ENCODE results near the gene VPS45.
"Not testable (repeated sequence)": the region's sequence is repeated elsewhere in the genome, so short reads cannot be mapped to it uniquely, and the experiment has no call there.

Gene VPS45

DNA sequence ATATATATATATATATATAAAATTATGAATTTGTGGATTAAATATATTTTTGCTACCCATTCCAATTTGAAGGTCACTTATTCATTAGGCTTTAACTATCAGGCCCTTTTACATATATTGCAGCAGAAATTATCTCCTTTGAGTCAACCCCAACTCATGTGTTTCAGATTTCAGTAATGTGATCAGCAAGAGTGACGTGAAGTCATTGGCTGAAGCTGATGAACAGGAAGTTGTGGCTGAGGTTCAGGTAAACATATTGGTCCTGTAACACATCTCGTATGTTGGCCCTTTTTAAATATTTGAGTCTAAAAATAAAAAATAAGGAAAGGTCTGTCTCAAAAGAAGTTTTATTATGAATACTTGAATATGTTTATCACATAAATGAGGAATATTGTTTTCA lies 8.5 kb downstream of the VPS45 start:
- DNase-seq: no peak

DNA sequence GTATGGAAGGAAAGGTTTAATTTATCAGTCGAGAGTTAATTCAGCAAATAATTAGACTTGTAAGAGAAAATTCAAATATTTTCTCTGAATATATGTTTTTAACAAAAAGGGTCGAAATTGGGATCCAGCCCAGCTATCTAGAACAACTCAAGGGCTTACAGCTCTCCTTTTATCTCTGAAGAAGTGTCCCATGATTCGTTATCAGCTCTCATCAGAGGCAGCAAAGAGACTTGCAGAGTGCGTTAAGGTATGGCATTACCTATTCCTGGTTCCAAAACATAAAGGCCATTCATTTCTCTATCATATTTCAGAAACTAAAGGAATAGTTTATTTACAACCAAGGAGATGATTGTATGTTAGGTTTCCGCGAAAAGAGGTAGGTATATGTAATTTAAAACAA lies 9.4 kb downstream of the VPS45 start:
- no peak for DNase-seq

DNA sequence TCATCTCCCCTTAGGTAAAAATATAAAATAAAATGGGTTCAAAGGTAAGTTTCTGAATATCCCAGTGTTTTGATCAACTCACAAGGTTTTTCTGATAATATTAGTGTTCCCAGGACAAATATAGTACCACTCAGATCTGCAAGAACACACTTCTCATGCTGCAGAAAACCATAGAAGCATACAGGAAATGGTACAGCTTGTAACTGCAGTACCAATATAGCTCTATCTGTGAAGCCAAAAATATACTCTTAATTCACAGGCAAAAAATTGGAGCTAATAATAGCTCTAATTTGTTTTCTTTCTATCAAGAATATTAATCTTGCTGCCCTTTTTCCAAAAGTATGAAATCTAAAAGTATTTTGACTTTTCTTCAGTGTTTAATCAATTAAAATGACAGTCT lies 13.2 kb downstream of the VPS45 start:
- DNase-seq: no peak

DNA sequence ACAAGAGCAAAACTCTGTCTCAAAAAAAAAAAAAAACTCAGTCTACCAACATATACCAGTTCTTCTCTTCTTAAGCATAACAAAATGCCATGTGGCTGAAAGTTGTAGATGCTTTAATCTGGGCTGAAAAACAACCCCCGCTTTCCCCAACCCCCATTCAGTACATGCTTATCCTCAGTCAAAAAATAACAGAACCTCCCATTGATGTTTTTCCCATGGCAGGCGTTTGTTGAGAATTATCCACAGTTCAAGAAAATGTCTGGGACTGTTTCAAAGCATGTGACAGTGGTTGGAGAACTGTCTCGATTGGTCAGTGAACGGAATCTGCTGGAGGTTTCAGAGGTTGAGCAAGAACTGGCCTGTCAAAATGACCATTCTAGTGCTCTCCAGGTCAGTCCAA lies 14.9 kb downstream of the VPS45 start:
- DNase-seq: no peak

DNA sequence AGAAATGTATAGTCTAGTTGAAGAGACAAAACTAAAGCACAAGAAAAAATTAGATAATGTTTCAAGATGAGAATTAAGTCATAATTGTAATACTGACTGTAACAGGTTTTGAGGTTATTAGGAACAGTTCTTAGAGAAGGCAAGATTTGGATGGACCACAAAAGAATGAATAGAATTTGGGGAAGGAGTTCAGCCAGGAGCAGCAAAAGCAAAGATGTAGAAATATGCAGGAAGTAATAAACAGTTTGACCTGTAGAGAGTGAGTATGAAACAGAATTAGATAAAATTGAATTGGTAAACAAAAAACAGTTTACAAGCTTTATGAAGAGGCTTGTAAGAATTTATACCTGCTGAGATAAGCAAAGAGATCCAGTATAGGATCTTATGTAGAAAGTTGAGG lies 16.3 kb downstream of the VPS45 start:
- no peak for DNase-seq

DNA sequence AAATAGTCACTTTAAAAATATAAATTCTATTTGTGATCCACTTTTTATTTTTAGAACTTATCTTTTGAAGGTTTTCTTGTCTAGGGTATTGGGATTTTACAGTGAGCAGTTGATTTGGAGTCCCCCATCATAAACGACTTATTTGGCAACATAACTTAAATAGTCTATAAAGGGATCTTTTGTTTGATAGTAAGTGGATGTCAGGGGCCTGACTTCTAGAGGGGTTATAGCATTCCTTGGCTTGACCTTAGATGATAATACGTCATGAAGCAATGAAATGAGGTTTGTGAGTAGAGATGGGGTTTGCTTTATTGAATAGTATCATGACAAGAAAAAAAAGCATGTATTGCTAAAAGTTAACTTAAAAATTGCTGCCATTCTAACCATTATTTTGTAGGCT lies 17.8 kb downstream of the VPS45 start:
- no peak for DNase-seq

DNA sequence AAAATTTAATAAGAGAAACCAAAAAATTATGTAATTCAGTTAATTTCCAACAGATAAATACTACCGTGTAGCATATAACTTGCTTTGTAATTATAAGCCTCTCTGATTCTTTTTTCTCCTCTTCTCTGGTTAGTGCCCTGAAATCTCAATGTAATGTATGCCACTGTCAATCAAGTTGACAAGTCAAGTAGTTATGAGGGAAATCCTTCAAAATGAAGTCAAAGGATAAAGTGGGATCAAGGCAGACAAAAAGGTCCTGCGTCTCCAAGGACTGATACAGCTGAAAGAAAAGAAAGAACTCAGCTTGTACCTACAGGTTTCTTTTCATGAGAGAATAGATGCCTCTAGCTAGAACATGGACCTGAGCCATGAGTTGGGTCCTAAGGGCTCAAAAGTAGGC lies 19.8 kb downstream of the VPS45 start:
- DNase-seq: no peak

DNA sequence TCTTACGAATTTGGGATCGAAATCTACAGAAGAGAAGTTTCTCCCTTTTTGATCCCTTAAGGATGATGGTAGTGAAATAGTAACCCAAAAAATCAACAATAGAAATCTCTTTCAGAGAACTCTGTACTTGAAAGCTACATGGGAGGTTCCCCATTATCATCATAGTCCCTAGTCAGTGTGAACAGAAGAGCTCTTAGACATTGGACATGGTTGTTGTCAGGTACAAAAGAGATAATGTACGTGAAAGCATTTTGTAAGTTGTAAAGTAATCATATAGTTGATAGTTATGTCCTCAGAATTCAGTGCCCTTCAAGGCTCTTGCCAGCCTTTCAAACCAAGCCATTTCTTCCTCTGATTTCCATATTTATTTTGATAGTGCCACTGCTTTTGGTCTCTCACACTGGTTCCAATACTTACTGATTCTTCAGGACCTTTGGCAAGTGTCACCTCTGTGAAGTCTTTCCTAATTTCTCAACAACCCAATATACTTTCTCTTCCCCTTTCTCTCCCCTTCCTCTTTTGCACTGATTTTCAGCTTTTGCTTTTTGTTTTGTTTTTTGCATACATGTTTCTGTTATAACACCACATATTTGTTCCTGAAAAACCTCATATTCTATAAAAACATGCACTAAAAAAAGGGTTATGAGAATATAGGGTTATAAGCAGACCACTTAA lies 22.4 kb downstream of the VPS45 start:
- DNase-seq: no peak

DNA sequence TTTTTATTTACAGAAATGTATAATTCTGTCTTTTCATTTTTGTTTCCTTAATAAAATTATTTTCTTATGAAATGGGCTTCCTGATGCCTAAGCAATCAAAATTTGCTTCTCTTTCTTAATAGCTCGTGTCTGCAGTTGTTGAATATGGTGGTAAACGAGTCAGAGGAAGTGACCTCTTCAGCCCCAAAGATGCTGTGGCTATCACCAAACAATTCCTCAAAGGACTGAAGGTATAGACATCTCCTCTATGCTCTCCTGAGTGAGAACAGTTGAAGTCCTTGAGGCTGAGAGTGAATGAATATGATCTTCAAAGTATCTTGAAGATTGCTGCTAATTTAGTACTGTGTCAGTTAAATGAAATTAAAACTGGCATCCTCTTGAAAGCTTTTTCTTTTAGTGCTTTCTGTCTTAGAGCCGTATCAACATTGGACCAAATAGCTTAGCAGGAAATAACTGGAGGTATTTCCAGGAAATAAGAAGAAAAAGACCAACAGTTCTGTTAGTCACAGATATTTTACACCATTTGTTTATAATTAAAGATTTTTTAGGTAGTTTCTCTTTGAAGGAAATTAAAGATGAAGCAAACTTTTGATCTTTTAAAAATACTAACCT lies 24.7 kb downstream of the VPS45 start:
- no peak for DNase-seq

DNA sequence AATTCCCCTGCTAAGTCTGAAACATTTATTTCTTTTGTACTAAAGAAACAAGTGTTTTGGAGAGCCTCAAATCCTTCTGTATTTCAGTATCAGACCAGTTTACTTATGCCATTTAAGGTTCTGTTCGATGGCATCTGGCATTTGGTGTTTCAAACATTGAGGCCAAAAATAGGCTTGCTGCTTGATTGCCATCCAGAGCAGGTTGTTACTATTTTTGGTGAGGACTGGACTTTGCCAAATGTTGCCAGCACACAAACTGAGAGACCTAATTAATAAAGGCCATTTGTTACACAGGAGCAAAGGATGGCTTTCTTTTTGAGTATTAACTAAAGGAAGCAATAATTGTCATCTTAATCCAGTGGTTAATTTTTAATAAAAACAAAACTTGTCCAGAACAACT lies 26.2 kb downstream of the VPS45 start:
- DNase-seq: no peak

DNA sequence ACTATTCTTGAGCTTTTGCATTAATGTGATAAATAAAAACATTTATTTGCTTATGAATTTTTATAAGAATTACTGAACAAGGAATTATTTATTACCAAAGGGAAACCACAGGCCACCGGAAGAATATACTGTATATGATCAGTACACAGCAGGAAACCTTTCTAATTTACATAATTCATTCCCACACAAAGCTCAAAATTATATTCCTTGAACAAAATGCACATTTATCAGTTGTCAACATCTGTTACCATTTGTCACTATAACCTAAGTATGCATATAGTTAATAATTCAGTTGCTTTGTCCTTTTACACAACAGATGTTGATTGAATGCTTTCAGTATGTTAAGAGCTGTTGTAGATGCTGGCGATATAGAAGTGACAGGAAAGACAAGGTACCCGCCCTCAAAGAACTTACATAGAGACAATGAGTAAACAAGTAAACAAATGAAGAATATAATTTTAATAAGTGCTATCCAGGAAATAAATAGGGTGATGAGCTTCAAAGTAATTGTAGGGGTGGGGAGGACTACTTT lies 27.2 kb downstream of the VPS45 start:
- no peak for DNase-seq

DNA sequence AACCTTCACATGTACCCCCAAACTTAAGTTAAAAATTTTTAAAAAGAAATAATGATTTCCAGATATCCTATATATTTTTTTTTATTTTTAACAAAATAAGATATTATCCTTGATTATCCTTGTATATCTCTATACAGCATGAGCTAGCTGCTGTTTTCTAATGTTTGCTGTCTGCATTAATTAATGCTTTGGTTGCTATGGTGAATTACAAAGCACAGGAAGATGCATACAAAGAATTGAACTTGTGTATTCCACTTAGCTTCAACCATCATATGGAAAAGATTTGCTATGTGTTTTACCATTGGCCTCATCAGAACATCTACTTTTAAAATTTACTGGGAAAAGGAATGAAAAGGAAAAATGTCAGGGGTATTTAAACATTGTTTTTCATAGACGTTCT lies 35.4 kb downstream of the VPS45 start:
- DNase-seq: no peak

DNA sequence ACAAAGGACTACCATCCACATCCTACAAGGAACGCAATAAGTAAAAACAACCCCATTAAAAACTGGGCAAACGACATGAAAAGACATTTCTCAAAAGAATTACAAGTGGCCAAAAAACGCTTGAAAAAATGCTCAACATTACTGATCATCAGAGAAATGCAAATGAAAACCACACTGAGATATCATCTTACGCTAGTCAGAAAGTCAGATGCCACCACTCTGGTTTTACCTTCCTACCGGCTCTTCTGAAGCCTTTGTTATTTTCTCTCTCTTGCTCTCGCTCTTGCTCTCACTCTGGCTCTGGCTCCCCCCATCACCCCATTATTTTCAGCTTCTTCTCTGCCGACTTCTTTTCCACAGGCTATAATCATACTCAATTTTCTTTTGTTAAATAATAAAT lies 38.8 kb downstream of the VPS45 start:
- DNase-seq: no peak

DNA sequence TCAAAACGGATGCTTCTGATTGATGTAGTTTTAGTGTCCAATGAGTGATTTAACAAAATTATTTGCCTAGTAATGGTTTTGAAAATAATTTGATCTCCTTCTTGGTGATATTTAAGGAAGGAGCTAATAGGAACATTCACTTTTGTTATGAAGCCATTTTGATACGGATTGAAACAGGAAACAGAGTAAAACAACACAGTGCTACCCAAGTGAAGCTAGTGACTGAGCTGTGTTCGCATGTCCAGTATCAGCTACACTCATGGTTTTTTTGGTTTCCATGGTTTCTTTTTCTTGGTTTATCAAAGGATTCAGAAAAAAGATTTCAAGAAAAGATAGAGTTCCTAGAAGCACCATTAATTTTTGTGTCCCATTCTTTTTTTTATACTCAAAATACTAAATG lies 42.0 kb downstream of the VPS45 start:
- DNase-seq: no peak

DNA sequence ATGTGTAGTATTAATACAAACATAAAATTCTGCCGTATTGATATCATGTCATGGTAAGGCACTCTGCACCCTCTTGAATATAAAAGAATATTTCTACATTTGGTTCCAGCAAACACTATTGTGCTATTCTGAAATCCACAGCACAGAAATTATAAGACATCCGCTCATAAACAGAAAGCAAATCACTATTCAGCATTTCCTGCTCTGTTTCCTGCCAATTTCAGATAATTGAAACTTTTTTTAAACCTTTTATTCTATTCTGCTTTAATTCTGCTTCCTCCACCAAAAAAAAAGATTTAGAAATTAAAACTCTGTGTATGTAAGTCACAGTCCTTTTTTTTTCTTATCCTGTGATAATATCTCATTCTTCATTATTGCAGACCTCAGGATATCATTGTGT lies 42.5 kb downstream of the VPS45 start:
- no peak for DNase-seq

DNA sequence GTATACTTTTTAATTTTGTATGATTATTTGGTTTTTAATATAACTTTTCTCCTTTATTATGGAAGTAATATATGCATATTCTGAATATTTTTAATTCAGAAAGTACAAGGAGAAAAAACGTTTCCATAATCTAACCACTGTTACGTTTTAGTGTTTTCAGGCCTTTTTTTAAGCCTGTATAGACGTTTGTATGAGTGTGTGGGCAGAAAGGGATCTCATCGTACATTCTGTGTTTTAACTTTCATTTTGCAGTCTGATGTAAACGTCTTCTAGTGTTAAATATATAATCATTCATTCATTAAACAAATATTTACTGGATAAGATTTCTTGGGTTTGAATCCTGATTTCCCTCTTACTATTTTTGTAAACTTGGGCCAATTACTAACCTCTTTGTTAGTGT lies 44.1 kb downstream of the VPS45 start:
- no peak for DNase-seq

DNA sequence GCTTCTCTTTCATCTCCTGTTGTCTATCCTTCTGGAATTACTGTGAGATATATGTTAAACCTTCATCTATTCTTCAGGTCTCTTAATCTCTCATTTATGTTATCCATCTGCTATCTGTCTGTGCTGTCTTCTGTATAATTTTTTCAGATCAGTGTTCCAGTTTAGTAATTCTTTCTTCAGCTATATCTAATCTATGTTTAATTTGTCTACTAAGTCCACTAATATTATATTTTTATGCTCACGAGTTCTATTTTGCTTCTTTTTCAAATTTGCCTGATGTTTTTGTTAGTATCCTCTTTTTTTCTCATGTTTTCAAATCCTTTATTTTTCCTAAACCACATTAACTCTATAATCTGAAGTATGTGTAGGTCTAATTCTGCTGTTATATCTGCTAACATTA lies 47.5 kb downstream of the VPS45 start:
- DNase-seq: no peak

DNA sequence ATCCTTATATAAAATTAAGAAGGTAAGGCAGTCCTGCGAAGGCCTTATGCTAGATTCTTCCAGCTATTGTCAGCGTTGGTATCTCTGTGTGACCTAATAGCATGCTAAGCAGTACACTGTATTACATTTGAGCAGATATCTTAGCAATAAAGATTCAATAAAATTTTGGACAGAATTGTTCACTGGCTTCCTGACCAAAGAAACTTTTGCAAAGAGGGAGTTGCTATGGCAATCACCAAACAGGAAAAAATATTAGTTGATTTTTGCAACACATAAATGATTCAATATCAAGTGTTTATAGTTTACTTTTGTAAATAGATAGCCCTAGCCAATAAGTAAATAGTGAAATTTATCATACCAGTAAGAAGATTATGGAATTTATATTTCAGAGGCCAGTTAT lies 51.1 kb downstream of the VPS45 start:
- no peak for DNase-seq

DNA sequence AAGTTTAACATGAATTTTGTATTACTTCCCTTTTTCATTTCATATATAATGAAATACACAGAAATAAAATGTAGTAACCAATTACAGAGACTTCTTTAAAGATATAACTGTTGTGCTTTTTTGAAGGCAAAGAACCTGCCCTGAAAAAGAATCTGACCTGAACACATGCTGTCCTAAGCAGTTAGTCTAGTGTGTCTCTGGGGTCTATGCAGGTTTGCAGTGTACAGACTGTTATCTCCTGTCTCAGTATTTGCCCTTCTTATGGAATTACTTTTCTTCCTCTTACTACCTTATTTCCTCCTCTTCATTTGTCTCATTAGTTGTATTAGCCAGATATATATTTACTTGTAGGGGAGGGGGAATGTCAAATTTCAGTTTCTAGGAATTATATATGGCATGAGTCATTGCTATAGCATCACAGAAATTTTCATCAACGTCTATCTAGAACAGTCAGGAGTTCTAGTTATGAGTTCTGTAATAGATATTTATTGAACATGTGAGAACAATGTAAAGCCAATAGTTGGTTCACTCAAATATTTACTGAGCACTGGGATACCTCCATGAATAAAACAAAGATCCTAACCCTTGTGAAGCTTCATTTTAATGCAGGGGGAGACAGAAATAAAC lies 53.8 kb downstream of the VPS45 start:
- DNase-seq: no peak

DNA sequence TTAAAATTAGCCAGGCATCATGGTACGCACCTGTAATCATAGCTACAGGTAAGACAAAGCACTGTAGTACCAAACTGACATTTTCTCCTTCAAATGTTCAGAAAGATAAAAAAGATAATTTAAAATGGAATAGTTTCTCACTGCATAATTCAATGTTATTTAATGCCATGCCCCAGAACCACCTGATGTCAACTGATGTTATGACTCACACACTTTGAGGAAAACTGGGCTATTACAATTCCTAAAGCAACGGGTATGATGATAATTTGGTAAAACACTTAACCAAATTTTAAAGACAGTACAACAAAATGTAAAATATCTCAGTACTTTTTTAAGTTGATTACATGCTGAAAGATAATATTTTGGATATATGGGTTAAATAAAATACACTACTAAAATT lies 59.2 kb downstream of the VPS45 start:
- no peak for DNase-seq

DNA sequence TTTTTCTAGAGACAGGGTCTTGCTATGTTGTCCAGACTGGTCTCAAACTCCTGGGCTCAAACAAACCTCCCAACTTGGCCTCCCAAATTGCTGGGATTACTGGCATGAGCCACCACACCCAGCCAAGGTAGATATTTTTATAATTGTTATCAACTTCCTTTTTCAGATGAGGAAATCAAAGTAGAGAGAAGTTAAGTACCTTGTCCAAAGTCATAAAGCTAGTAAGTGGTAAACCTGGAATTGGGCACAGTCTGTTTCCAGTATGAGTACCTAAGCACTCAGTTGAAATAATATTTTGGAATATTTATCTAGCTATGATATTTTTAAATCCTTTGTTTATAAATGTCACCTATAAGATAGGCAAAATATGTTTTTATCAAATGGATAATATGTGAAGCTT lies 59.9 kb downstream of the VPS45 start:
- no peak for DNase-seq

DNA sequence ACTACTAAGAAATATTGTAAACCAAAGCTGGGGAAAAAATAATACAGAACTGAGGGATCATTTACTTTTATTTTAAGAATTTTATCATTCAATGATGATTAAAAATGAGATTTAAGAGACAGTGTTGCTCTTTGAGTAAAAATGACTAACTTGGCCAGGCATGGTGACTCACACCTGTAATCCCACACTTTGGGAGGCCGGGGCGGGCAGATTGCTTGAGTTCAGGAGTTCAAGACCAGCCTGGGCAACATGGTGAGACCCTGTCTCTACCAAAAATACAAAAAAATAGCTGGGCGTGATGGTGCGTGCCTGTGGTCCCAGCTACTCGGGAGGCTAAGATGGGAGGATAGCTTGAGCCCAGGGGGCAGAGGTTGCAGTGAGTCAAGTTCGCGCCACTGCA lies 60.3 kb downstream of the VPS45 start:
- DNase-seq: no peak

DNA sequence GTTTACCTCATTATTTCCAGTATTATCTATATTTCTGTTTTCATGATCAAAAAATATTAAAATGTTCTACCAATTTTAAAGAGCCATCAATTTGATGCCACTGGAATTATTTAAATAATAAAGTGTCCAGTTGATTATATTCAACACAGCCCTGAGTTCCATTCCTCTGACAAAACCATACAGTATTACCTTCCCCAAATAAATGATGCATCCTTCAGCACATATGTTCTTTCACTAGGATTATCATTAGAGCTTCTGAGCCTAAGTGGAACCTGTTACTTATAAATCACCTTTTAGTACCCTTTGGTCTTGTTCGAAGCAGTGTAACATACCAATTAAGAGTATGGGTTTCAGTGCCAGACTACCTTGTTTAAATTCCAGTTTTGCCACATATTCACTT lies 64.8 kb downstream of the VPS45 start:
- DNase-seq: no peak

DNA sequence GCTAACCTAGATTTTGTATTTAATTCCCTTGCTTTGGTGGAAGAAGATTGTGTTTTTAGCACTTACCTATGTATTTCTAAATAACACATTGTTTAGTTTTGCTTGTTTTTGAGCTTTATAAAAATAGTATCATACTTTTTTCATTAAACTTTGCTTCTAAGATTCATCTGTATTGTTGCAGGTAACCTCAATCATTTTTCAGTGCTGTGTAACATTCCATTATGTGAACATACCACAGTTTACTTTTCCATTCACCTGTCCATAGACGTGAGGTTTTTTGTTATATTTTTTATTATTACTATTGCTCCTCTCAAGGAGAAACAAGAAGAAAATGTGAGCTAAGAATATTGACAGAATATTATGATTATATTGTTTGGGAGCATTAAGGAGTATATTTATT lies 67.0 kb downstream of the VPS45 start:
- DNase-seq: no peak

DNA sequence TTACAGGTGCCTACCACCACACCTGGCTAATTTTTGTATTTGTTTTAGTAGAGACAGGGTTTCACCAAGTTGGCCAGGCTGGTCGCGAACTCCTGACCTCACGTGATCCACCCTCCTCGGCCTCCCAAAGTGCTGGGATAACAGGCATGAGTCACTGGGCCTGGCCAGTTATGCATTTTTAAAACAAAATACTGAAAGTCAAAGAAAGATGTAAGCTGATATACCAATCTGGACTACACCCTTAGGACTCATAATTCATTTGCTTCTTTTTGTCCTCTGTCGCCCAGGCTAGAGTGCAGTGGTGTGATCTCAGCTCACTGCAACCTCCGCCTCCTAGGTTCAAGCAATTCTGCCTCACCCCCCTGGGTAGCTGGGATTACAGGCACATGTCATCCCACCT lies 67.8 kb downstream of the VPS45 start:
- not testable (repeated sequence) for DNase-seq
